ENCODE data around the gene BAIAP3. TPM values are rescaled to one million over a fixed set of nuclear protein-coding genes. Genes with fewer than 3 reads are reported as not detected.

Gene BAIAP3
- total RNA-seq, 1 donor from 2014 or later: 3.9 TPM

GRCh38 chr16:1287982-1288670 lies 45.3 kb upstream of the BAIAP3 start:
- intact Hi-C loops (cut with micrococcal nuclease): no loop called here
- TF ChIP-seq CTCF (IDR thresholded peaks at IDR 0.05; ENCODE audit: borderline replicate concordance): no peak
- H3K27me3 ChIP-seq (ENCODE audit: low read depth): peaks cover 91% of the 10 kb centered on the region

GRCh38 chr16:1288813-1289476 lies 44.5 kb upstream of the BAIAP3 start:
- Histone ChIP-seq H3K27ac (replicated peaks) (no peak overlapping the region), H3K36me3 (no peaks in the 10 kb centered on the region), H3K27me3 (ENCODE audit: low read depth) (peaks cover 91% of the 10 kb centered on the region), H3K9me3 (replicated peaks) (no peaks in the 10 kb centered on the region), H3K4me3 (no peak overlapping the region), H3K4me1 (peaks cover 11% of the 10 kb centered on the region)
- intact Hi-C loops (cut with micrococcal nuclease): no loop called here
- no peak for DNase-seq
- no peak for TF ChIP-seq CTCF (IDR thresholded peaks at IDR 0.05; ENCODE audit: borderline replicate concordance)

More at GRCh38 chr16:1287982-1288670, 45.3 kb upstream of the BAIAP3 start:
- Histone ChIP-seq H3K9me3 (replicated peaks) (no peaks in the 10 kb centered on the region), H3K4me1 (peaks cover 11% of the 10 kb centered on the region), H3K27ac (replicated peaks) (no peak overlapping the region), H3K36me3 (no peaks in the 10 kb centered on the region), H3K4me3 (no peak overlapping the region)
- peak; percentile 39 for DNase-seq

- intact Hi-C loops (cut with micrococcal nuclease): no loop called here
- no peak for TF ChIP-seq CTCF (IDR thresholded peaks at IDR 0.05; ENCODE audit: borderline replicate concordance)
- DNase-seq: no peak
- H3K27me3 ChIP-seq (ENCODE audit: low read depth): peaks cover 91% of the 10 kb centered on the region
- no peak overlapping the region for H3K27ac ChIP-seq (replicated peaks)
- H3K4me3 ChIP-seq: no peak overlapping the region
- no peaks in the 10 kb centered on the region for H3K9me3 ChIP-seq (replicated peaks)
- no peaks in the 10 kb centered on the region for H3K36me3 ChIP-seq
- H3K4me1 ChIP-seq: peaks cover 11% of the 10 kb centered on the region
Observed at GRCh38 chr16:1289477-1289866, 44.0 kb upstream of the BAIAP3 start.

- DNase-seq: no peak
- no peak overlapping the region for H3K4me3 ChIP-seq
- intact Hi-C loops (cut with micrococcal nuclease): no loop called here
- H3K27me3 ChIP-seq (ENCODE audit: low read depth): peaks cover 95% of the 10 kb centered on the region
- H3K27ac ChIP-seq (replicated peaks): no peak overlapping the region
- no peaks in the 10 kb centered on the region for H3K9me3 ChIP-seq (replicated peaks)
- no peaks in the 10 kb centered on the region for H3K36me3 ChIP-seq
- peaks cover 11% of the 10 kb centered on the region for H3K4me1 ChIP-seq
- no peak for TF ChIP-seq CTCF (IDR thresholded peaks at IDR 0.05; ENCODE audit: borderline replicate concordance)
Observed at GRCh38 chr16:1290063-1290501, 43.4 kb upstream of the BAIAP3 start.

- peaks cover 11% of the 10 kb centered on the region for H3K4me1 ChIP-seq
- no peaks in the 10 kb centered on the region for H3K36me3 ChIP-seq
- H3K27me3 ChIP-seq (ENCODE audit: low read depth): peaks cover 94% of the 10 kb centered on the region
- H3K27ac ChIP-seq (replicated peaks): no peak overlapping the region
- intact Hi-C loops (cut with micrococcal nuclease): no loop called here
- TF ChIP-seq CTCF (IDR thresholded peaks at IDR 0.05; ENCODE audit: borderline replicate concordance): no peak
- no peak overlapping the region for H3K4me3 ChIP-seq
- no peak for DNase-seq
- no peaks in the 10 kb centered on the region for H3K9me3 ChIP-seq (replicated peaks)
Observed at GRCh38 chr16:1290860-1291575, 42.4 kb upstream of the BAIAP3 start.

Data from left ventricle myocardium inferior (tissue), 1 donor.